DOHH2 (cell line): ENCODE data around the gene GALNT17.

Experiments used
- EZH2phosphoT487 ChIP-seq: fragments of 200-600 bp; sonication (generic); IDR thresholded peaks from 2 replicates; pipeline ENCODE4 v1.6.1; 2017; ENCODE audit warnings: borderline replicate concordance, mild to moderate bottlenecking, antibody characterized with exemption, low read length, moderate library complexity, mixed read lengths
- TF ChIP-seq, protein P1 (sequence below): fragments of 200-600 bp; sonication (generic); IDR thresholded peaks from one replicate; pipeline ENCODE4 v1.5.1; 2014; ENCODE audit warnings: antibody characterized with exemption, mild to moderate bottlenecking, low read depth, low read length; ENCODE audit not compliant: poor library complexity, severe bottlenecking

DNA sequence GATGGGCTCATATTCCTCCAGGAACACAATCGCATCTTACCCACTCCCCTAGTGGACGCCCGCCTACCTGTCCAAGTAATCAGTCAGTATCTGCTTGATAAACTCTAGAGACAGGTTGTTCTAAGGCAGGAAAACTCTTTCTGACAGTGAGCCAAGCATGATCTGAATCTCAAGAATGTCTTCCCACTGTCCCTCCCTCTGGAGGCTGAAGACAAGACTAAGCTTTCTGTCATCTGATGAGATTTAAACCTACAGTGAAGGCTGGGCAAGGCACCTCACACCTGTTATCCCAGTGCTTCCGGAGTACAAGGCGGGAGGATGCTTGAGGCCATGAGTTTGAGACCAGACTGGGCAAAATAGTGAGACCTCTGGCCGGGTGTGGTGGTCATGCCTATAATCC is 586.6 kb downstream of the GALNT17 start:
- TF ChIP-seq, protein P1, sequence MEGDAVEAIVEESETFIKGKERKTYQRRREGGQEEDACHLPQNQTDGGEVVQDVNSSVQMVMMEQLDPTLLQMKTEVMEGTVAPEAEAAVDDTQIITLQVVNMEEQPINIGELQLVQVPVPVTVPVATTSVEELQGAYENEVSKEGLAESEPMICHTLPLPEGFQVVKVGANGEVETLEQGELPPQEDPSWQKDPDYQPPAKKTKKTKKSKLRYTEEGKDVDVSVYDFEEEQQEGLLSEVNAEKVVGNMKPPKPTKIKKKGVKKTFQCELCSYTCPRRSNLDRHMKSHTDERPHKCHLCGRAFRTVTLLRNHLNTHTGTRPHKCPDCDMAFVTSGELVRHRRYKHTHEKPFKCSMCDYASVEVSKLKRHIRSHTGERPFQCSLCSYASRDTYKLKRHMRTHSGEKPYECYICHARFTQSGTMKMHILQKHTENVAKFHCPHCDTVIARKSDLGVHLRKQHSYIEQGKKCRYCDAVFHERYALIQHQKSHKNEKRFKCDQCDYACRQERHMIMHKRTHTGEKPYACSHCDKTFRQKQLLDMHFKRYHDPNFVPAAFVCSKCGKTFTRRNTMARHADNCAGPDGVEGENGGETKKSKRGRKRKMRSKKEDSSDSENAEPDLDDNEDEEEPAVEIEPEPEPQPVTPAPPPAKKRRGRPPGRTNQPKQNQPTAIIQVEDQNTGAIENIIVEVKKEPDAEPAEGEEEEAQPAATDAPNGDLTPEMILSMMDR = no peak
- TF ChIP-seq EZH2phosphoT487 = no peak
